ENCODE data around the gene RHOXF1.
"Not testable (repeated sequence)": the region's sequence is repeated elsewhere in the genome, so short reads cannot be mapped to it uniquely, and the experiment has no call there.

DNA sequence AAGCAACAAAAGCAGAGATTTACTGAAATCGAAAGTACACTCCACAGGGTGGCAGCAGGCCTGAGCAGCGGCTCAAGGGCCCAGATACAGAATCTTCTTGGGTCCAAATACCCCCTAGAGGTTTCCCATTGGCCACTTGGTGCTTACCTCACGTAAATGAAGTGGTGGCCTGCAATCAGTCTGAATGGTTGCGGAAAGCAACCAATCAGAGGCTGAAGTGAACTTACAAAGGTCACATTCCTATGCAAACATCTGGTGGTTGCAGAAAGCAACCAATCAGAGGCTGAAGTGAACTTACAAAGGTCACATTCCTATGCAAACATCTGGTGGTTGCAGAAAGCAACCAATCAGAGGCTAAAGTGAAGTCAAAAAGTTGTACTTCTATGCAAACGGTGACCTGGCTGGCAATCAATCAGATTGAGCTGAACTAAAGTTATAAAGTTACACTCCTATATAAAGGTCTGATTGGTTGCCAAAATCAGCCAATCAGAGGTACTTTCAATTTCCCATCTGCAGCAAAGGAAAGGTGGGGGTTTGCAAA, 12.7 kb upstream of the RHOXF1 start:
- not testable (repeated sequence) for TF ChIP-seq CTCF (conservative IDR thresholded peaks at IDR 0.05; ENCODE audit: low read depth, low read length); EZH2 (IDR thresholded peaks at IDR 0.05; ENCODE audit: borderline replicate concordance, low read depth, low read length, poor library complexity, severe bottlenecking)
